ENCODE measurements around the gene FRY.
"Not testable (repeated sequence)": the region's sequence is repeated elsewhere in the genome, so short reads cannot be mapped to it uniquely, and the experiment has no call there.

FRY gene

DNA sequence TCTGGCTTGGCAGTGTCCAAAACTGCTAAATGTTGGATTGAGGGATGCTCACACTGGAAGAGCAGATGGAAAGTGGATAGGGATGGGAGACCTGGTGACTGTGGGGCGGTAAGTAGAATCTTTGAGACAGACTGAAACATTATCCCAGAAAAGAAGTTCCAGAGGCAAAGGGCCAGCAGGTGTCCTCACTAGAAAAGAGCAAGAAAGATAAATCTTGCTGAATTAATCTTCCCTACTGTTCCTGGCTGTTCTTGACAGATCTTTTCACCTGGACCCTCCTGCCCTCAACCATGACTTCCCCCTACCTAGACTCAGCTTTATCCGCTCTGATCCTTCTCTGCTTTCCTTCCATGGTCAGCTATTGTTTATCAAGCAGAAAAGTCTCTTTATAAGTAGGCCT lies 35.0 kb upstream of the FRY start:
- no peak for DNase-seq (ENCODE audit: low spot score)
- Histone ChIP-seq H3K4me3 (no peak overlapping the region), H3K27ac (no peak overlapping the region)
- TF ChIP-seq, protein P1, sequence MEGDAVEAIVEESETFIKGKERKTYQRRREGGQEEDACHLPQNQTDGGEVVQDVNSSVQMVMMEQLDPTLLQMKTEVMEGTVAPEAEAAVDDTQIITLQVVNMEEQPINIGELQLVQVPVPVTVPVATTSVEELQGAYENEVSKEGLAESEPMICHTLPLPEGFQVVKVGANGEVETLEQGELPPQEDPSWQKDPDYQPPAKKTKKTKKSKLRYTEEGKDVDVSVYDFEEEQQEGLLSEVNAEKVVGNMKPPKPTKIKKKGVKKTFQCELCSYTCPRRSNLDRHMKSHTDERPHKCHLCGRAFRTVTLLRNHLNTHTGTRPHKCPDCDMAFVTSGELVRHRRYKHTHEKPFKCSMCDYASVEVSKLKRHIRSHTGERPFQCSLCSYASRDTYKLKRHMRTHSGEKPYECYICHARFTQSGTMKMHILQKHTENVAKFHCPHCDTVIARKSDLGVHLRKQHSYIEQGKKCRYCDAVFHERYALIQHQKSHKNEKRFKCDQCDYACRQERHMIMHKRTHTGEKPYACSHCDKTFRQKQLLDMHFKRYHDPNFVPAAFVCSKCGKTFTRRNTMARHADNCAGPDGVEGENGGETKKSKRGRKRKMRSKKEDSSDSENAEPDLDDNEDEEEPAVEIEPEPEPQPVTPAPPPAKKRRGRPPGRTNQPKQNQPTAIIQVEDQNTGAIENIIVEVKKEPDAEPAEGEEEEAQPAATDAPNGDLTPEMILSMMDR (IDR thresholded peaks at IDR 0.05), result no peak

DNA sequence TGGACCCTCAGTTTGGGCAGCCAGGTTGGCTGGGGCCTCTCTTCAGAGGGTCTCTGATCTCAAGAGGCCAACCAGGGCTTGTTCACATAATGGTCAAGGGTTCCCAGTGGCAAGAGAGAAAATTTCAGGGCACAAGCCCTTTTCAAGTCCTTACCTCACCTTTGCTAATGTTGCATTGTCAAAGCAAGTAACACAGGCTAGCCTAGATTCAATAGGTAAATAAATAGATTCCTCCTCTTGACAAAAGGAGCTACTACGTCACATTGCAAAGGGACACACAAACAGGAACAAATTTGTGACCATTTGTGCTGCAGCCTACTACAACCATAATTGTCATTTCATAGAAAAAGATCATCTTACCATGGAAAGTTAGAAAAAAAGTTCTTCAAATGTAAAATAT lies 33.9 kb upstream of the FRY start:
- Histone ChIP-seq H3K27ac (peak overlapping the region in 1 of 2 donors; percentile 2), H3K4me3 (no peak overlapping the region)
- DNase-seq (ENCODE audit: low spot score), result no peak
- TF ChIP-seq, protein P1 (IDR thresholded peaks at IDR 0.05), result no peak

DNA sequence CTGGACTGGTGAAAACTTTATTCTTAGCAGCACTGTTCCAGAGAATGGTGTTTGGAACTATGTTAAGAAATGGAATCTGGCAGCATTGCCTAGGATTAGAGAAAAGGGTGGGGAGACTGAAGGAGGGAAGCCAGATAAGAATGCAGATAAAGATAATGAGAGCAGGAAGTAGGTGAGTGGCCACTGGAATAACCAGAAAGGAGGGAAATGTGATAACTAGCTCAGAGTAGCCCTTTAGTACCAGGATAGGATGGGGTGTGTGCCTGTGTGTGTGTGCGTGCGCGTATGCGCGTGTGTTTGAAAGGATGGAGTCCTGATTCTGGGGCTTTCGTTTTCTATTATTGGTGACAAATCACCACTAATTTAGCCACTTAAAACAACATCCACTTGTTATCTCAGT lies 33.4 kb upstream of the FRY start:
- no peak for DNase-seq (ENCODE audit: low spot score)
- H3K4me3 ChIP-seq, result peak overlapping the region; percentile 40
- TF ChIP-seq, protein P1 (IDR thresholded peaks at IDR 0.05), result no peak
- peak overlapping the region in 1 of 2 donors; percentile 58 for H3K27ac ChIP-seq

DNA sequence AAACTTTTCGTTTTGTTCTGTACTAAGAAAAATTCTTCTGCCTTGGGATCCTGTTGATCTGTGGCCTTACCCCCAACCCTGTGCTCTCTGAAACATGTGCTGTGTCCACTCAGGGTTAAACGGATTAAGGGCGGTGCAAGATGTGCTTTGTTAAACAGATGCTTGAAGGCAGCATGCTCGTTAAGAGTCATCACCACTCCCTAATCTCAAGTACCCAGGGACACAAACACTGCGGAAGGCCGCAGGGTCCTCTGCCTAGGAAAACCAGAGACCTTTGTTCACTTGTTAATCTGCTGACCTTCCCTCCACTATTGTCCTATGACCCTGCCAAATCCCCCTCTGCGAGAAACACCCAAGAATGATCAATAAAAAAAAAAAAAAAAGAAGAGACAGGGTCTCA lies 30.8 kb upstream of the FRY start:
- not testable (repeated sequence) for H3K27ac ChIP-seq; DNase-seq (ENCODE audit: low spot score); H3K4me3 ChIP-seq

DNA sequence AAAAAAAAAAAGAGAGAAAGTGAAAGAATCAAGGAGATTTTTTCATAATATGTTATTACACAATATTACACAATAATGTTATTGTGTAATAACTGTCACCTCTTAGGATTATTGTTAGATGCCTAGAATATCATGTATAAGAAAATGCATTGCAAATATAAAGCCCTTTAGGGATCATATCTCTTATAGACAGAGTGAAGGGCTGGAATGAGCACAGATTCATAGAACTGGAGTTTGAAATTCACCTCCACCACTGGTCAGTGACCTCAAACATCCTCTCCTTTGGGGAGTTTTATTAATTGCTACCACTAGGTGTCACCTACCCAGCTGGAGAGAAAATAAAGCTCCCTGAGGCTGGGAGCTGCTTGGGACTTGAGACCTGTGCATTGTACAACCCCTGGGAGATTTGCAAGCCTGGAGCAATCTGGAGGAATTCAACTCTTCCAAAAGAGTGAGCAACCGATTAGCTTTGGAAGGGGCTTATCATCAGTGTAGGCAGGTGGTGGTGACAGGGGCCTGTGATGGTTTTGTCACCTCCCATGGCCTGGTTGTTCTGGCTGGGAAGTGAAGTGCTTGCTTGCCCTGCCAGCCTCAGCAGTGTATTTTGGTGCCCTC lies 30.3 kb upstream of the FRY start:
- DNase-seq (ENCODE audit: low spot score), result no peak
- TF ChIP-seq, protein P1 (IDR thresholded peaks at IDR 0.05), result peak; percentile 20
- no peak overlapping the region for H3K4me3 ChIP-seq

DNA sequence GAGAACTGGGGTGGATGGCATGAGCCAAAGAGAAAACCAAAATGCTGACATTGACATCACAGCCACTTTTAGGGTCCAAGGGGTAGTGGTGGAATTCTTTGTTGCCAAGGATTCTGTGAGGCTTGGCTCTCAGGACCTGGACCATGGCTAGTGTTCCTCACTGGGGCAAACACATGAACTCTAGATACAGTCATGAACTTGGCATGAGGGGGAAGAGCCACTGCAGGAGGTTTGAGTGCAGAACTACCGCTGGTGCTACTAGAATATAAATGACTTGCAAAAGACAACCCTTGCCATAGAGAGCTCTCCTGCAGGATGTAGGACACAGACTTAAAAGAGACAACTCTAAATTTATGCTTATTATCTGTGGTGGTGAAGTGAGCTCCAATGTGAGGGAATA lies 29.8 kb upstream of the FRY start:
- no peak for DNase-seq (ENCODE audit: low spot score)
- H3K4me3 ChIP-seq, result no peak overlapping the region
- peak overlapping the region in 1 of 2 donors; percentile 24 for H3K27ac ChIP-seq
- TF ChIP-seq, protein P1 (IDR thresholded peaks at IDR 0.05), result no peak

More for the DNA sequence above, 30.3 kb upstream of the FRY start:
- H3K27ac ChIP-seq, result peak overlapping the region in 1 of 2 donors; percentile 24

DNA sequence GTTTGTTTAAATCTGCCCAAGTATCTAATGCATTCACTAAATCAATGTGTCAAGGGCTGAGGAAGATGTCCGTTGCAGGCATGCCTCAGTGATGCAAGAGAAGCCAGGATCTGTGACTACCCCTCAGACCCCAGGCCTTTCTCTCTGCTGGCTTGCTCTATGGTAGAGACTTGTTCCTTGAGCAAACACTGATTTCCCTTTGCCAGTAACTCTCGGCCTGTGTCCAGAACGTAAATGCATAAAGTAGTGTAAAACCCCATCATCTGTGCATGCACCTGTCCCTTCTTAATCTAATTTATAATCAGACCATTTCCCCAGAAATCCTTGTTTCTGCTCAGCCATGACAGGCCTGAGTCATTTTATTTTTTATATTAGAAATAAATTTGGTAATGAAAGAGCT lies 28.7 kb upstream of the FRY start:
- TF ChIP-seq, protein P1 (IDR thresholded peaks at IDR 0.05), result no peak
- no peak for DNase-seq (ENCODE audit: low spot score)
- H3K27ac ChIP-seq, result no peak overlapping the region
- no peak overlapping the region for H3K4me3 ChIP-seq
